GM18867 (cell line): ENCODE data around the gene CD3E.

Experiments used
- ATAC-seq: cut with Tn5 transposase; IDR thresholded peaks from one replicate; pipeline ENCODE4 v1.9.1; 2021; ENCODE audit warnings: mild to moderate bottlenecking, moderate library complexity; ENCODE audit not compliant: unreplicated experiment

Gene CD3E

GRCh38 chr11:118304568-118305248 is at the start of gene CD3E:
Gene CD3E (plus strand): TSS chr11:118304730. CDS start chr11:118304953, 223 bp downstream.
- no peak for ATAC-seq

- ATAC-seq, result no peak
Measured at GRCh38 chr11:118258410-118258809, 46.1 kb upstream of the CD3E start.

- ATAC-seq, result no peak
Measured at GRCh38 chr11:118259138-118259537, 45.4 kb upstream of the CD3E start.

GRCh38 chr11:118260353-118260752 is 44.2 kb upstream of the CD3E start:
- no peak for ATAC-seq

- ATAC-seq, result no peak
Measured at GRCh38 chr11:118263112-118263511, 41.4 kb upstream of the CD3E start.

GRCh38 chr11:118263695-118264568 is 40.6 kb upstream of the CD3E start, which contains the start of gene MPZL2:
Gene MPZL2 (minus strand): TSS chr11:118264297. CDS start chr11:118264153, 144 bp downstream.
- no peak for ATAC-seq

- ATAC-seq, result no peak
Measured at GRCh38 chr11:118264569-118265465, 39.7 kb upstream of the CD3E start.

GRCh38 chr11:118265954-118266353 is 38.6 kb upstream of the CD3E start:
- no peak for ATAC-seq

GRCh38 chr11:118267486-118267885 is 37.0 kb upstream of the CD3E start:
- no peak for ATAC-seq

- ATAC-seq, result no peak
Measured at GRCh38 chr11:118272001-118272400, 32.5 kb upstream of the CD3E start.

- ATAC-seq, result no peak
Measured at GRCh38 chr11:118274186-118274585, 30.3 kb upstream of the CD3E start.

- no peak for ATAC-seq
Measured at GRCh38 chr11:118275176-118275575, 29.4 kb upstream of the CD3E start.

- ATAC-seq, result no peak
Measured at GRCh38 chr11:118276422-118276821, 28.1 kb upstream of the CD3E start.

GRCh38 chr11:118277312-118277711 is 27.2 kb upstream of the CD3E start:
- ATAC-seq, result no peak

- no peak for ATAC-seq
Measured at GRCh38 chr11:118281284-118281683, 23.2 kb upstream of the CD3E start.

GRCh38 chr11:118282606-118283005 is 21.9 kb upstream of the CD3E start:
- no peak for ATAC-seq

GRCh38 chr11:118283037-118283636 is 21.4 kb upstream of the CD3E start:
- no peak for ATAC-seq

GRCh38 chr11:118283756-118284350 is 20.7 kb upstream of the CD3E start:
- ATAC-seq, result no peak

- no peak for ATAC-seq
Measured at GRCh38 chr11:118286545-118286944, 18.0 kb upstream of the CD3E start.

GRCh38 chr11:118287006-118287405 is 17.5 kb upstream of the CD3E start:
- no peak for ATAC-seq
